Measurements from ENCODE around the gene FGD3.

GRCh38 chr9:93054758-93055704 is 107.7 kb downstream of the FGD3 start:
- TF ChIP-seq CTCF (IDR thresholded peaks at IDR 0.05): no peak
- no peak for TF ChIP-seq POLR2A (IDR thresholded peaks at IDR 0.05)

Data from right lobe of liver (tissue), 4 donors.